ENCODE data around the gene AIP. TPM values are rescaled to one million over a fixed set of nuclear protein-coding genes. Genes with fewer than 3 reads are reported as not detected.

The AIP gene
- total RNA-seq, 4 donors from 2014 or later, result 38.7 to 52.5 (median 47.7) TPM

DNA sequence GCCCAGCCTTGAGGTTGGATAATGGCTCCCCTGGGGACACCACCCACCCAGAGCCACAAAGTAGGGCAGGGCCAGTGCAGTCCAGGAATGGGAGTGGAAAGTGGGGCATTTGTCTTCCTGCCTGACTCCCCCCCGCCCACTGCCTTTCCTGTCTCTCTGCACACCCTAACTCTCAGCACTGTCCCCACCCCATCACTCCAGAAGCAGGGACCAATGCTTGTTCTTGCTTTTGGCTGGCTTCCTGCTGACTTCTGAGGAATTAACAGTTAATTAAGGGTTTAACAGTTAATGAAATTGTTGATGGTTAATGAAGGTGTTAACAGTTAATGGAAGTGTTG is 17.6 kb downstream of the AIP start:
- 90 to 100% methylated on average over 1 of the region's 1 CpG for WGBS, 2 donors
- intact Hi-C loops (cut with DNase I; ENCODE audit: low total_unique reads), result loop anchor here (10.0 kb wide), 1 partner anchor 106 kb away; the partner anchor contains the start of gene RAD9A
- H3K4me3 ChIP-seq (ENCODE audit: low read depth, poor library complexity, severe bottlenecking), result no peak overlapping the region
- TF ChIP-seq POLR2A (IDR thresholded peaks at IDR 0.05), result no peak
- TF ChIP-seq, protein P1, sequence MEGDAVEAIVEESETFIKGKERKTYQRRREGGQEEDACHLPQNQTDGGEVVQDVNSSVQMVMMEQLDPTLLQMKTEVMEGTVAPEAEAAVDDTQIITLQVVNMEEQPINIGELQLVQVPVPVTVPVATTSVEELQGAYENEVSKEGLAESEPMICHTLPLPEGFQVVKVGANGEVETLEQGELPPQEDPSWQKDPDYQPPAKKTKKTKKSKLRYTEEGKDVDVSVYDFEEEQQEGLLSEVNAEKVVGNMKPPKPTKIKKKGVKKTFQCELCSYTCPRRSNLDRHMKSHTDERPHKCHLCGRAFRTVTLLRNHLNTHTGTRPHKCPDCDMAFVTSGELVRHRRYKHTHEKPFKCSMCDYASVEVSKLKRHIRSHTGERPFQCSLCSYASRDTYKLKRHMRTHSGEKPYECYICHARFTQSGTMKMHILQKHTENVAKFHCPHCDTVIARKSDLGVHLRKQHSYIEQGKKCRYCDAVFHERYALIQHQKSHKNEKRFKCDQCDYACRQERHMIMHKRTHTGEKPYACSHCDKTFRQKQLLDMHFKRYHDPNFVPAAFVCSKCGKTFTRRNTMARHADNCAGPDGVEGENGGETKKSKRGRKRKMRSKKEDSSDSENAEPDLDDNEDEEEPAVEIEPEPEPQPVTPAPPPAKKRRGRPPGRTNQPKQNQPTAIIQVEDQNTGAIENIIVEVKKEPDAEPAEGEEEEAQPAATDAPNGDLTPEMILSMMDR (IDR thresholded peaks at IDR 0.05), result no peak
- DNase-seq (ENCODE audit: low spot score in 2 of 2), result no peak

DNA sequence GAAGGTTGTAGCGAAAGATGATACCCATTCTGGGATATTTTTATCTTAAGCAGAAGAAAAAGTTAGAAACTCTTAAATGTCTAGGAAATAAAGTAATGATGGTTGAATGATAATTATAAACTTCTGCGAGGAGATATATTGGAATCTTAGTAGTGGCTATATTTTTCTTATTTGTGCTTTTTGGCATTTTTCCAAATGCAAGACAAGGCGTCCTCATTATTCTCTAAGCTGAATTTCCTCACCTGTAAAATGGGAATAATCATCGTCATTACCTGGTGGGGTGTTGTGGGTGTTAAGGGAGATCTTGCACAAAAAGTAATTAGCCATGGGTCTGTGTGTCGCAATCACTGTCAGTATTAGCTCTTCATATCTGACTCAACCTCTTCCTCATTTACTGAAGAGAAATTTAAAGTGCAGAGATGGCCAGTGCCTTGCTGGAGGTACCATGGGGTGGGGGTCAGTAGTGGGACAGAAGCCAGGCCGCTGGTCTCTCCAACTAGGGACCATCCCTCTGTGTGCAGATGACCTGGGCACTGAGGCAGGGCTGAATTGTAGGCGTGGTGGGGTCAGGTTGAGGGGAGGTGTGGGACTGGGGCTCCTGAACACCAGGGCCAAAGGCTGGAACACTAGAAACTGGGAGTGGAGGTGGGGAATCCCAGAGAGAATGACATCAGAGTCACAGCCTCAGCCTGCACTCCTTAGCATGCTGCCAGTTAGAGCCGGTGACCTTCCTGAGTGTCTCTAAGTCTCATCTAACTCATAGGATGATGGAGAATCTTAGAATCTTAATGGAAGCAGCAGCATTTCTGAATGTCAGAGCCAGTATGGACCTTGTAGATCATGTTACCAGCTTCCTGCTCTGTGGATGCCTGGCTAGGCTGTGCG is 18.2 kb downstream of the AIP start:
- TF ChIP-seq POLR2A (IDR thresholded peaks at IDR 0.05), result no peak
- TF ChIP-seq, protein P1 (IDR thresholded peaks at IDR 0.05), result no peak
- no peak for DNase-seq (ENCODE audit: low spot score in 2 of 2)
- H3K4me3 ChIP-seq (ENCODE audit: low read depth, poor library complexity, severe bottlenecking), result no peak overlapping the region
- WGBS, 2 donors, result 91 to 93% methylated on average over 9 of the region's 9 CpGs
- intact Hi-C loops (cut with DNase I; ENCODE audit: low total_unique reads), result loop anchor here (10.0 kb wide), 1 partner anchor 106 kb away; the partner anchor contains the start of gene RAD9A

DNA sequence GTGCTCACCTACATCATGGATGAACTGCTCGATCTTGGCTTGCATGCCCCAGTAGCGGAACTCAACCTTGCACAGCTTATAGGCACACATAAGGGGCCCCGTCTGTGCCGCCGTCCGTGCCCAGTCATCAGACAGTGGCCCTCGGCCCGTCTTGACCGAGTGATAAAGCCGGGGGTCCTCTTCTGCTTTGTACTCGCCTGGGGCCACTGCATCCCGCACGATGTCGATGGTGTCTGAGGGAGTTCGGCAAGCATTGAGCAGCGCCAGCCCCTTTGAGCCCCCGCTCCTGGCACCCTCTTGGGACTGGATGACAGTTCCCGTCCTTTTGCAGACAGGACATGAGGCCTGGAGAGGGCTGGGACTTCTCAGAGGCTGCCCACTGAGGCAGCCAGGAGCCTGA is 19.0 kb downstream of the AIP start:
- no peak overlapping the region for H3K4me3 ChIP-seq (ENCODE audit: low read depth, poor library complexity, severe bottlenecking)
- TF ChIP-seq POLR2A (IDR thresholded peaks at IDR 0.05), result no peak
- TF ChIP-seq, protein P1 (IDR thresholded peaks at IDR 0.05), result no peak
- WGBS, 2 donors, result 98% methylated on average over 11 to 16 of the region's 18 CpGs
- DNase-seq (ENCODE audit: low spot score in 2 of 2), result no peak
- intact Hi-C loops (cut with DNase I; ENCODE audit: low total_unique reads), result loop anchor here (10.0 kb wide), 1 partner anchor 107 kb away; the partner anchor contains the start of gene RAD9A

DNA sequence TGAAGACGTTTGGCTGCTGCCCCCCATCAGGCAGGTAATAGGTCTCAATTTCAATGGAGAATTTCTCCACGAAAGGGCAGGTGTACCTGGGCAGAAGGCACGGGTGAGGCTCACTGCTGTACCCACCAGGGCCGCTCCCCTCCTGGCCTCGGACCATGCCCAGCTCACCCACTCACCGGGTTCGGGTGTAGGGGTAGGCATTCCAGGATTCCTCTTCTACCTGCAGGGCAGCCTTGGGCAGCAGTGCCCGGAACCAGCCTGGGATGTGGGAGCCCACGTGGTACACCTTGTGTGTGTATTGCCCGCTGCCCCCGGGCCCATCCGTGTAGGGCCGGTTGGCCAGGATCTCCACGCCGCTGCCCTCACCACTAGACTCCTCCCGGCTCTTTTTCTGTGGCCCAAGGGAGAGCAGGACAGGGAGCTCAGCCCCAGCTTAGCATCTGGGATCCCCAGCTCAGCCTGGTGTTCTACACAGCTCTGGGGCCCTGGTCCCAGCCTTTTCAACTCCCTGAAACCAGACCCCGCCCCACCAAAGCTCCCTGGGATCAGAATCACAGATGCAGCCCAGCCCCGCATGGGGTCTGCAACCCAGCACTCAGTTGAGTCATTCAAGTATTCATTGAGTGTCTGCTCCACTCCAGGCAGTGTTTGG is 19.6 kb downstream of the AIP start:
- intact Hi-C loops (cut with DNase I; ENCODE audit: low total_unique reads), result loop anchor here (10.0 kb wide), 1 partner anchor 108 kb away; the partner anchor contains the start of gene RAD9A
- no peak overlapping the region for H3K4me3 ChIP-seq (ENCODE audit: low read depth, poor library complexity, severe bottlenecking)
- DNase-seq (ENCODE audit: low spot score in 2 of 2), result no peak
- WGBS, 2 donors, result 94 to 98% methylated on average over 16 to 18 of the region's 18 CpGs
- no peak for TF ChIP-seq POLR2A (IDR thresholded peaks at IDR 0.05)
- TF ChIP-seq, protein P1 (IDR thresholded peaks at IDR 0.05), result no peak

DNA sequence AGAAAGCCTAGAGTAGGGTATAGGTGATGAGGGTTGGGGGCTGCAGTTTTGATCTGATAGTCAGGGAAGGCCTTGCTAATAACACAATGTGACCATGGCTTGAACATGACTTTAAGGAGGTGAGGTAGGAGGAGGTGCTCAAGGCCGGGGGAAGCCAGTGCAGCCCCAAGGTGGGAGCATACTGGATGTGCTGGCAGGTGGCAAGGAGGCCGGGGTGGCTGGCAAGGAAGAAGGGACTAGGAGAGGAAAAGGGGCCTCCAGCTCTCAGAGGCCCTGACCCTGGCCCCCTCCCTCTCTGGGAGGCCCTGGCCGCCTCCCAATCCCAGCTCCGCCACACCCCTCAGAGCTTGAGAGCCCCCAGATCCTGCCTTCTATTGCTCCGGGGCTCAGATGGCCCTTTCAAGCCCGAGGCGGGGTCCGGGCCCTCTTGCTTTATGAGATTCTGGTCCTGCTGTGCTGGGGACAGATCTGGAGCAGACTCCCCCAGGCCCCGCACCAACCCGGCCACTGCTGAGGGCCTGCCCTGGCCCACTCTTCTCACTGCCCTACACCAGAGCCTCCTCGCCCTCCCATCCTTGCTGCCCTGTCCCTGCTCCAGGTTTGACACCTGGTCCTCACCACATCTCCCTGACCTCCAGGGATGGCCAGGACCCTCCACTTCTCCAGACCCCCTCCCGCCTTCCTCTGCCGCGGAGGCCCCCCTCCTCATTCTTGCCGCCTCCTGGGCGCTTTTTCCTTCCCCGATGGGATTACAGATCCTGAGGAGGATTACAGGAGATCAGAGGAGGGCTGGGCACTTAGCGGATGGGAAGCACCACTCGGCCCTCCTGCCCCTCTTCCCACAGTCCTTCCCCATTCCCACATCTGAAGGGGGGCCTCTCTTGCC is 20.5 kb downstream of the AIP start:
- 83 to 86% methylated on average over 19 of the region's 19 CpGs for WGBS, 2 donors
- no peak overlapping the region for H3K4me3 ChIP-seq (ENCODE audit: low read depth, poor library complexity, severe bottlenecking)
- no peak for TF ChIP-seq POLR2A (IDR thresholded peaks at IDR 0.05)
- TF ChIP-seq, protein P1 (IDR thresholded peaks at IDR 0.05), result no peak
- intact Hi-C loops (cut with DNase I; ENCODE audit: low total_unique reads), result loop anchor here (10.0 kb wide), 1 partner anchor 109 kb away; the partner anchor contains the start of gene RAD9A
- DNase-seq (ENCODE audit: low spot score in 2 of 2), result no peak
